ENCODE measurements around the gene SPIRE1. TPM values are rescaled to one million over a fixed set of nuclear protein-coding genes. Genes with fewer than 3 reads are reported as not detected.

SPIRE1 gene
- total RNA-seq, 1 experiment from 2014 or later: 16.6 TPM

DNA sequence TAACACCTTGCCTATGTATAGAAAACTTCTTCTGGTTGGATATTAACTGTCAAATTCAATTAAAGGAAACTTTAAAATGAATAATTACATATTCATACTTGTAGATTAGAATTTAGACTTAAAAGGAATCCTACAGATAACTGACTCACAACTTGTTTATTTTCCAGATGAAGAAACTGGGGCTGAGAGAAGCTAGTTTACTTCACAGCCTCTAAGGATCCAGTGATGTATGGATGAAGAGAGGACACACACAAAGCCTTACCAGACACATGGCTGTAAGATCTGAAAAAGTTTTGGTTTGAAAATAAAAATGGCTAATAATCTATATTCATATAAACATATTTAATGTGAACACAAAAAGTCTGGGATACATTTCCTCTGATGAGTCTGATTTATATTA is 177.9 kb downstream of the SPIRE1 start:
- Histone ChIP-seq H4K91ac (ENCODE audit: insufficient read length, low read depth, low read length) (no peak overlapping the region), H4K8ac (replicated peaks; ENCODE audit: insufficient read length, low read depth, low read length) (no peak overlapping the region), H4K5ac (ENCODE audit: insufficient read length, low read depth, low read length) (no peak overlapping the region), H3K14ac (ENCODE audit: insufficient read depth, low read length) (no peak overlapping the region), H3T11ph (ENCODE audit: low read length) (no peak overlapping the region), H3K18ac (ENCODE audit: insufficient read length, low read depth, low read length) (no peak overlapping the region), H2BK12ac (ENCODE audit: insufficient read length, low read depth, low read length) (no peak overlapping the region), H3K27me3 (ENCODE audit: insufficient read depth, low read length) (no peaks in the 10 kb centered on the region), H2BK20ac (ENCODE audit: low read depth, low read length, poor library complexity, severe bottlenecking) (no peak overlapping the region), H3K4me2 (ENCODE audit: insufficient read depth, insufficient read length, low read length) (no peak overlapping the region), H3K4ac (ENCODE audit: low read depth, low read length) (no peak overlapping the region), H2BK5ac (ENCODE audit: insufficient read length, low read length) (no peak overlapping the region), H4K20me1 (ENCODE audit: control insufficient read depth, insufficient read depth, insufficient read length) (no peaks in the 10 kb centered on the region), H2AFZ (ENCODE audit: low read length) (no peak overlapping the region), H3K9me3 (ENCODE audit: control insufficient read depth, low read depth, low read length) (no peaks in the 10 kb centered on the region), H3K27ac (ENCODE audit: insufficient read length, low read depth, low read length) (no peak overlapping the region), H3K23ac (ENCODE audit: insufficient read length, low read depth, low read length) (no peak overlapping the region), H3K9ac (ENCODE audit: extremely low read depth, insufficient read length, low read length) (no peak overlapping the region), H3K79me1 (ENCODE audit: insufficient read depth, low read depth, low read length, poor library complexity, severe bottlenecking) (no peaks in the 10 kb centered on the region), H3K23me2 (ENCODE audit: insufficient read length, low read depth, low read length, poor library complexity, severe bottlenecking) (no peaks in the 10 kb centered on the region), H3K4me1 (ENCODE audit: insufficient read depth, low read length) (no peaks in the 10 kb centered on the region), H2AK5ac (ENCODE audit: insufficient read length, low read length) (no peak overlapping the region), H2BK120ac (ENCODE audit: low read depth, low read length, poor library complexity, severe bottlenecking) (no peak overlapping the region), H3K56ac (ENCODE audit: insufficient read length, low read depth, low read length) (no peak overlapping the region), H3K79me2 (ENCODE audit: insufficient read depth, low read length) (no peaks in the 10 kb centered on the region), H2BK15ac (ENCODE audit: low read depth, low read length) (no peak overlapping the region)
- DNase-seq: no peak
- Mint-ChIP-seq H3K27ac (no peak overlapping the region), H3K4me1 (peaks cover 13 to 19% of the 10 kb centered on the region in 2 experiments), H3K4me3 (no peak overlapping the region), H3K9me3 (no peaks in the 10 kb centered on the region), H3K36me3 (ENCODE audit: insufficient read depth in 1 of 3, low read depth in 3 of 3) (no peaks in the 10 kb centered on the region; a peak in 2 of 7 replicates), H3K27me3 (ENCODE audit: low read depth) (no peaks in the 10 kb centered on the region)
- TF ChIP-seq, protein P1, sequence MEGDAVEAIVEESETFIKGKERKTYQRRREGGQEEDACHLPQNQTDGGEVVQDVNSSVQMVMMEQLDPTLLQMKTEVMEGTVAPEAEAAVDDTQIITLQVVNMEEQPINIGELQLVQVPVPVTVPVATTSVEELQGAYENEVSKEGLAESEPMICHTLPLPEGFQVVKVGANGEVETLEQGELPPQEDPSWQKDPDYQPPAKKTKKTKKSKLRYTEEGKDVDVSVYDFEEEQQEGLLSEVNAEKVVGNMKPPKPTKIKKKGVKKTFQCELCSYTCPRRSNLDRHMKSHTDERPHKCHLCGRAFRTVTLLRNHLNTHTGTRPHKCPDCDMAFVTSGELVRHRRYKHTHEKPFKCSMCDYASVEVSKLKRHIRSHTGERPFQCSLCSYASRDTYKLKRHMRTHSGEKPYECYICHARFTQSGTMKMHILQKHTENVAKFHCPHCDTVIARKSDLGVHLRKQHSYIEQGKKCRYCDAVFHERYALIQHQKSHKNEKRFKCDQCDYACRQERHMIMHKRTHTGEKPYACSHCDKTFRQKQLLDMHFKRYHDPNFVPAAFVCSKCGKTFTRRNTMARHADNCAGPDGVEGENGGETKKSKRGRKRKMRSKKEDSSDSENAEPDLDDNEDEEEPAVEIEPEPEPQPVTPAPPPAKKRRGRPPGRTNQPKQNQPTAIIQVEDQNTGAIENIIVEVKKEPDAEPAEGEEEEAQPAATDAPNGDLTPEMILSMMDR (conservative IDR thresholded peaks at IDR 0.05): no peak

Measured in H9 (cell line).